ENCODE data around the gene CDK5RAP2.

GRCh38 chr9:120388003-120388855 is 191.7 kb downstream of the CDK5RAP2 start:
- TF ChIP-seq POLR2A (IDR thresholded peaks at IDR 0.05) (no peak), CTCF (IDR thresholded peaks at IDR 0.05) (no peak)
